ENCODE measurements around the gene TMEM89.

GRCh38 chr3:48662145-48662752 is 40.7 kb upstream of the TMEM89 start:
- no peak for TF ChIP-seq CTCF (IDR thresholded peaks at IDR 0.05)
- no peak for TF ChIP-seq POLR2AphosphoS5 (IDR thresholded peaks at IDR 0.05)
- TF ChIP-seq POLR2A (IDR thresholded peaks at IDR 0.05; ENCODE audit: low read depth) = no peak
- TF ChIP-seq EP300 (IDR thresholded peaks at IDR 0.05) = no peak

All from esophagus muscularis mucosa (tissue), 4 donors.